ENCODE measurements around the gene C1QL4.
"Not testable (repeated sequence)": the region's sequence is repeated elsewhere in the genome, so short reads cannot be mapped to it uniquely, and the experiment has no call there.

The C1QL4 gene

DNA sequence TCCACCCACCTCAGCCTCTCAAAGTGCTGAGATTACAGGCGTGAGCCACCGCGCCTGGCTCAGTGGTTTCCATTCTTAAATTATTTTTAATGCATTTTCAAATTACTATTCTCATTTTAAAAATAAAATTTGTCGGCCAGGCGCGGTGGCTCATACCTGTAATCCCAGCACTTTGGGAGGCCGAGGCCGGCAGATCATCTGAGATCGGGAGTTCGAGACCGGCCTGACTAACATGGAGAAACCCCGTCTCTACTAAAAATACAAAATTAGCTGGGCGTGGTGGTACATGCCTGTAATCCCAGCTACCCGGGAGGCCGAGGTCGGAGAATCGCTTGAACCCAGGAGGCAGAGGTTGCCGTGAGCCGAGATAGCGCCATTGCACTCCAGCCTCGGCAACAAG is 3.2 kb downstream of the C1QL4 start:
- not testable (repeated sequence) for DNase-seq (ENCODE audit: low read depth in 2 of 2)

DNA sequence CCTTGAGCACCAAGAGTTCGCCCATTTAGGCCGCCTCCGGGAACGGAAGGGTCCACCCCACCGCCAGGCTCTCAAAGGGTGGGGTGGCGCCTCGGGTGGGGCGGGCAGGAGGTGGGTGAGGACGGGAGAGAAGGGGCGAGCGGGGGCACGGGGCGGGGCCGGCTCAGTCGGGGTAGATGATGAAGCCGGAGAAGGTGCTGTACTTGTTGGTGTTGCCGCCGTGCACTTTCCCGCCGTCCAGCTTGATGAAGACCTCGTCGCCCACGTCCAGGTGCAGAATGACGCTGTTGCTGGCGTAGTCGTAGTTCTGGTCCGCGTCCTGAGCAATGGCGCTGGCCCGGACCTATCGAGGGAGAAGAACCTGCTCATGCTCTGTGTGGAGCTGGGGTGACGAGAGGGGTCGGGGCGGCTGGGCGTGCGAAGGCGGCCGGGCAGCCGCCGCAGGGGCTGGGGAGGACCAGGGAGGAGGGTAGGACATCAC is 4.1 kb downstream of the C1QL4 start:
- DNase-seq (ENCODE audit: low read depth in 2 of 2) = no peak

DNA sequence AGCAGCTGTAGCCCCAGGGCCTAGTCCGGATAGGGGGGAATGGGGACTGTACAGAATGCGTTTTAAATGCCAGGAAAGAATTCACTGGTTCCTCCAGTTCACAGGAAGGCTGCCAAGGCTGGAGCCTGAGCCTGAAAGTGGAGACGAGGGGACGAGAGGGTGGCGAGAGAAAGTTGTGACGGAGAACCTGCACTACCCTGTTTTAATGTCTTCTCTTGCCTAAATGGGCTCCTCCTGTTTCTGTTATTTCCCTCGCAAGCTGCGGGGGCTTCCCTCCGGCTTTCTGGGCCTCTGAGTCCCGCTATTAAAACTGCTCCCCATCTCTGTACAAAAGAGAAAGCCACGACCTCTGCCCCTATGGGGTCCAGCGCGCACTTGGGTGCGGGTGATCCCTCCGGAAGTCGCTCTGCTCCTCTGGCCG is 4.5 kb downstream of the C1QL4 start:
- no peak for DNase-seq (ENCODE audit: low read depth in 2 of 2)

DNA sequence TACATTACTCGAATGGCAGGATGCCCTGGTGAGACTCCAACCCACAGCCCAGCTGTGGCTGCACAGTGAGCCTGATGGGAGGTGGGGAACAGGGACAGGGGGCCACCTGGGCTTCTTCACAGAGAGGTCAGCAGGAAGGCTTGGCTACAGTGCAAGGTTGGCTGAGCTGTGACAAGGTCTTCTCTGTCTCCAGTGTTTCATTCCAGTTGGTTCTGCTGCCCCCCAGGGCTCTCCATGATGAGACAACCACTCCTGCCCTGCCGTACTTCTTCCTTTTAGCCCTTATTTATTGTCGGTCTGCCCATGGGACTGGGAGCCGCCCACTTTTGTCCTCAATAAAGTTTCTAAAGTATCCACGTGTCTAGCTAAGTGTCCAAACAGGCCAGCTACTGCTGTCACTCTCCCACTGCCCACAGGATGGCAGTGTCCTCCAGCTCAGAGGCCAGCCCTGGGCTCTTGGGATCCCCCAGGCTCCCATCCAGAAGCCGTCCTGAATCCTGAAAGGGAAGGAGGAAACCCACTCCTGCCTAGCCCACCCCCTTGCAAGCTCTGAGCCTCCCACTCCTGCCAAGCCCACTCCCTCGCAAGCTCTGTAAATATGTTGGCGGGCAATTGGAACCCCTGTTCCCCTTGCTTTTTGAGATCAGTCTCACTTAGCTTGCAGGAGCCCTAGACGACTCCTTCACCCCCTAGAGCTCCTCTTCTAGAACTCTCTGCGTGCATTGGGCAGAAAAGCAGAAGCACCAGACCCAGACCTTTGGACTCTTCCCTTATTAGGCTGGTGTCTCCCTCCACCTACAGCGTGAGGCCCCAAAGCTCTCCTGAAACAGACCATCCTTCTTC is 5.4 kb downstream of the C1QL4 start:
- DNase-seq (ENCODE audit: low read depth in 2 of 2) = no peak

DNA sequence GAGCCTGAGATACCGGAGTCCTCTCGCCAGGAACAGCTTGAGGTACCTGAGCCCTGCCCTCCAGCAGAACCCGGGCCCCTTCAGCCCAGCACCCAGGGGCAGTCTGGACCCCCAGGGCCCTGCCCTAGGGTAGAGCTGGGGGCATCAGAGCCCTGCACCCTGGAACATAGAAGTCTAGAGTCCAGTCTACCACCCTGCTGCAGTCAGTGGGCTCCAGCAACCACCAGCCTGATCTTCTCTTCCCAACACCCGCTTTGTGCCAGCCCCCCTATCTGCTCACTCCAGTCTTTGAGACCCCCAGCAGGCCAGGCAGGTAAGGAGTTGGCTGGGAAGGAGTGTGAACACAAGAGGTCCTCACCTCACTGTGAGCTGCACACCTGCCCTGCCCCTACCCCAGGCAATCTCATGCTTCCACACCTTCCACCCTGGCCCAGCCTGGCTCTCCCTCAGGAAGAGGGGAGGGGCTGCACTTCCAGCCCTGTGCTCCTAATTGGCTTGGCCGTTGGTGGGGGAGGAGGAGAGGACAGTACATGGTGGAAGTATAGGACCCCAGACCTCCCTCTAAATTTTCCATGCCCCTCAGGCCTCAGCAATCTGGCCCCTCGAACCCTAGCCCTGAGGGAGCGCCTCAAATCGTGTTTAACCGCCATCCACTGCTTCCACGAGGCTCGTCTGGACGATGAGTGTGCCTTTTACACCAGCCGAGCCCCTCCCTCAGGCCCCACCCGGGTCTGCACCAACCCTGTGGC is 6.2 kb downstream of the C1QL4 start:
- no peak for DNase-seq (ENCODE audit: low read depth in 2 of 2)

DNA sequence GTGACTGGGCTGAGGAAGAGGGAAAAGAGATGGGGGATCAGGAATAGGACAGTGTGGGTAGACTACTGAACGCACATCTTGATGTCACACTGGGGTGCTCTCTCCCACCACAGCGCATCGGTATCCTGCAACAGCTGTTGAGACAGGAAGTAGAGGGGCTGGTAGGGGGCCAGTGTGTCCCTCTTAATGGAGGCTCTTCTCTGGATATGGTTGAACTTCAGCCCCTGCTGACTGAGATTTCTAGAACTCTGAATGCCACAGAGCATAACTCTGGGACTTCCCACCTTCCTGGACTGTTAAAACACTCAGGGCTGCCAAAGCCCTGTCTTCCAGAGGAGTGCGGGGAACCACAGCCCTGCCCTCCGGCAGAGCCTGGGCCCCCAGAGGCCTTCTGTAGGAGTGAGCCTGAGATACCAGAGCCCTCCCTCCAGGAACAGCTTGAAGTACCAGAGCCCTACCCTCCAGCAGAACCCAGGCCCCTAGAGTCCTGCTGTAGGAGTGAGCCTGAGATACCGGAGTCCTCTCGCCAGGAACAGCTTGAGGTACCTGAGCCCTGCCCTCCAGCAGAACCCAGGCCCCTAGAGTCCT is 6.9 kb downstream of the C1QL4 start:
- DNase-seq (ENCODE audit: low read depth in 2 of 2) = no peak

DNA sequence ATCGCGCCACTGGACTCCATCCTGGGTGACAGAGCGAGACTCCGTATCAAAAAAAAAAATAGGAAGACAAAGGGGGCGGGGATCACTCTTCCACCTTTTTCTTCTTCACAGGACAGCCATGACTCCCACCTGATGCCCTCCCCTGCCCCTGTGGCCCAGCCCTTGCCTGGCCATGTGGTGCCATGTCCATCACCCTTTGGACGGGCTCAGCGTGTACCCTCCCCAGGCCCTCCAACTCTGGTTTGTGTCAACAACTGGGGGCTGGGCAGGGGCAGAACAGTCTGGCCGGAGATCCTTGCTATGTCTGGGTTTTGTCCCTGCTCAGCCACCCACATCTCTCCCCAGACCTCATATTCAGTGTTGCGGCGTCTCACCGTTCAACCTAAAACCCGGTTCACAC is 8.2 kb downstream of the C1QL4 start:
- DNase-seq (ENCODE audit: low read depth in 2 of 2) = no peak

DNA sequence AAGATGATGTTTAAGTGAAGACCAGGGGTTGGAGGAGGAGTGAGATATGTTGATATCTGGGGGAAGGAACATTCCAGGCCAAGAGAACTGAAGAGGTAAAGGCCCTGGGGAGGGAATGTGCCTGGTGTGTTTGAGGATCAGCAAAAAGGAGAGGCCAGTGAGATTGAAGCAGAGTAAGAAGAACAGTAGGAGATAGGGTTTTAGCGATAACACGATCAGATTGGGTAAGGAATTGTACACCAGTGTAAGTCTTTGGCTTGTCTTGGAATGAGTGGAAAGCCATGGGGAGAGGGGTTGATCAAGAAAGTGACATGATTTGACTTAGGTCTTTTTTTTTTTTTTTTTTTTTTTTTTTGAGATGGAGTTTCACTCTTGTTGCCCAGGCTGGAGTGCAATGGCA is 9.1 kb downstream of the C1QL4 start:
- no peak for DNase-seq (ENCODE audit: low read depth in 2 of 2)

DNA sequence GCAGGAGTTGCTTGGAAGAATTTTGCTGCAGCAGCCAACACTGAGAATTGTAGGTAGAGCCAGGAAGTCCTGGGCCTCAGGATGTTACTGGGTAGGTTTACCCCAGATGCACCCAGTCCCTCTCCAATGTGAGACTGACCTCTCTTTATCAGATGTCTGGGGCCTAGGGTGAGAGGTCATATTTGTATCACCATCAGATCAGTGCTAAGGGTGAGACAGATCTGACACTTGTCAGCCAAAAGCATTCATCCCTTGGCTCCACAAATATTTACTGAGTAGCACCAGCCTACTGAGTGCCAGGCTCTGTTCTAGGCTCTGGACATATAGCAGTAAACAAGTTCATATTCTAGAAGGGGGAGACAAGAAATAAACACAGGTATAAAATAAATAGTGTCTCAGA is 9.6 kb downstream of the C1QL4 start:
- no peak for DNase-seq (ENCODE audit: low read depth in 2 of 2)

DNA sequence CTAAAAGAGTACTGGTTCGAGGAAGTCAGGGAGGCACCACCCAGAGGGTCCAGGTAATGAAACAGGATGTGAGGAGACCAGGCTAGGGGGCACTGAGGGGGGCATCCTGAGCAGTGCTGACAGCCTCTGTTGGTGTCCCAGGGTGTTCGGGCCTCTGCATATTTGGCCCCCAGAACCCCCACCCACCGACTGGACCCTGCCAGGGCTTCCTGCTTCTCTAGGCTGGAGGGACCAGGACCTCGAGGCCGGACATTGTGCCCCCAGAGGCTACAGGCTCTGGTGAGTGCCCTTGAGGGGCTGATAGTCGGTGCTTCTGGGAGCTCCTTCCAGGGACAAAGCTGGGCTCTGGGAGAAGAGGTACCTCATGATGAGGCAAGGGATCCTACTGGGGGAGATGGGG is 11.4 kb downstream of the C1QL4 start:
- DNase-seq (ENCODE audit: low read depth in 2 of 2) = no peak

DNA sequence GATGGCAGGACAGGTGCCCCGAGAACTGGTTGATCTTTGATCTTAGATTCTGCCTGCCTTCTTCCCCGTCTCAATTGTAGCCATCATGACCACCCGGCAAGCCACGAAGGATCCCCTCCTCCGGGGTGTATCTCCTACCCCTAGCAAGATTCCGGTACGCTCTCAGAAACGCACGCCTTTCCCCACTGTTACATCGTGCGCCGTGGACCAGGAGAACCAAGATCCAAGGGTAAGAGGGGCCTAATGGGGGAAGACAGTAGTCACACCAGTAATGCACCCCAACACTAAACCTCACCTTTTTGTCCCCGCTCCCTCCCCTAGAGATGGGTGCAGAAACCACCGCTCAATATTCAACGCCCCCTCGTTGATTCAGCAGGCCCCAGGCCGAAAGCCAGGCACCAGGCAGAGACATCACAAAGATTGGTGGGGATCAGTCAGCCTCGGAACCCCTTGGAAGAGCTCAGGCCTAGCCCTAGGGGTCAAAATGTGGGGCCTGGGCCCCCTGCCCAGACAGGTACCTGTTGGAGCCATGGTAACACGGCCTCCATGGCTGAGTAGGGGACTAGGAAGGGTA is 13.4 kb downstream of the C1QL4 start:
- DNase-seq (ENCODE audit: low read depth in 2 of 2) = no peak

DNA sequence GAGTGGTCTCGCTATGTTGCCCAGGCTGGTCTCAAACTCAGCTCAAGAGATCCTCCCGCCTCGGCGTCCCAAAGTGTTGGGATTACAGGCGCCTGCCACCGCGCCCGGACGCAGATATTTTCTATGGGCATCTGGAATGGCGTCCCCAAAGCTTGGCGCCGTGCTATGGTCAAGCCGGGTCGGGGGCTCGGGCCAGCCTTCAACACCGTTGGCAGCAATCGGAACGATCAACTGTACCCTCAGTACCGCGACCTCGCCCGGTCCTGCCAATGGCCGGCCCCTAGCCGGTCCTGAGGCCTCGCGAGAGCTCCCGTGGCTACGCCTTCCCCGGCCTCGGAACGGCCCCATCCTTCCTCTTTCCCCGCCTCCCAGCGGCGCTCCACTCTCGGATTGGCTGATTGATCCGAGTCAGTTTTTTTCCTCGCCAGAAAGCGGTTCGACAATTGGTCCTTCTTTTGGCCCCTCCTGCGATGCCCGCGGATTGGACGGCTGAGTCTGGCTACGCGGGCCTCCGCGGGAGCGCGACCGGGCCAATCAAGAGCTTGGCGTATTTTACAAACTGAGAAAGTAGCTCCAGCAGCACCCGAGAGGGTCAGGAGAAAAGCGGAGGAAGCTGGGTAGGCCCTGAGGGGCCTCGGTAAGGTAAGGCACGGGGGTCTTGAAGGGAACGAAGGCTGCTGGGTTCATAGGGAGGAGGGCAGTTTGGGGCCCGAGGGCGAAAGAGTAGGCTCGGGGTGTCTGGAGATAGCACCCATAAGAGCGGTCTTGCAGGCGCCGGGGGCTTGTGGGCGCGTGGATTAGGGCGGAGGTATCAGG is 14.1 kb downstream of the C1QL4 start, which contains the start of gene TROAP:
TSS of gene TROAP (plus strand) at position 548 of the 816 bp plus-strand sequence. CDS start 354 bp downstream, outside the sequence.
- peak; percentile 91 to 94 for DNase-seq (ENCODE audit: low read depth in 2 of 2)

DNA sequence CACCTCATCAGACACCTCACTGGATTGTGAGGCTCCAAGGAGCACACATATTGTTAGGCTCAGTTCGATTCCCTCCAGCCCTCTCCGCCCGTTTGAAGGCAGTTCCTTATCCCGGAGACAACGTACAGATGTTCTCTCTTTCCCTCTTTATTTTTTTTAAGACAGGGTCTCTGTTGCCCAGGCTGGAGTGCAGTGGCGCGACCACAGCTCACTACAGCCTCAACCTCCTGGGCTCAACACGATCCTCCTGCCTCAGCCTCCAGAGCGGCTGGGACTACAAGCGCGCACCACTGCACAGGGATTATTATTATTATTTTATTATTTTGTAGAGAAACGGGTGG is 14.7 kb downstream of the C1QL4 start:
- no peak for DNase-seq (ENCODE audit: low read depth in 2 of 2)

DNA sequence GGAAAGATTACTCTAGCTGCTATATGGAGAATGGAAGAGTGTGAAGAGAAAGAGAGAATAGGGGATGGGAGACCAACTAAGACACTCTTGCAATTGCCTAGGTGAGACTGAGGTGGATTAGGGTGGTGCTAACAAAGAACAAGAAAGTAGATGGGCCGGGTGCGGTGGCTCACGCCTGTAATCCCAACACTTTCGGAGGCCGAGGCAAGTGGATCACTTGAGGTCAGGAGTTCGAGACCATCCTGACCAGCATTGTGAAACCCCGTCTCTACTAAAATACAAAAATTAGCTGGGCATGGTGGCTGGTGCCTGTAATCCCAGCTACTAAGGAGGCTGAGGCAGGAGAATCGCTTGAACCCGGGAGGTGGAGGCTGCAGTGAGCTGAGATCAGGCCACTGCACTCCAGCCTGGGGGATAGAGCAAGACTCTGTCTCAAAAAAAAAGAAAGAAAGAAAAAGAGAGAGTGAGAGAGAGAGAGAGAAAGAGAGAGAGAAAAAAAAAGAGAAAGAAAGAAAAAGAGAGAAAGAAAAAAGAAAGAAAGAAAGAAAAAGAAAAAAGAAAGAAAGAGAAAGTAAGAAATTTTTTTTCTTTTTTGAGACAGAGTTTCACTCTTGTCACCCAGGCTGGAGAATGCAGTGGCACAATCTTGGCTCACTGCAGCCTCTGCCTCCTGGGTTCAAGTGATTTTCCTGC is 16.4 kb downstream of the C1QL4 start:
- not testable (repeated sequence) for DNase-seq (ENCODE audit: low read depth in 2 of 2)

DNA sequence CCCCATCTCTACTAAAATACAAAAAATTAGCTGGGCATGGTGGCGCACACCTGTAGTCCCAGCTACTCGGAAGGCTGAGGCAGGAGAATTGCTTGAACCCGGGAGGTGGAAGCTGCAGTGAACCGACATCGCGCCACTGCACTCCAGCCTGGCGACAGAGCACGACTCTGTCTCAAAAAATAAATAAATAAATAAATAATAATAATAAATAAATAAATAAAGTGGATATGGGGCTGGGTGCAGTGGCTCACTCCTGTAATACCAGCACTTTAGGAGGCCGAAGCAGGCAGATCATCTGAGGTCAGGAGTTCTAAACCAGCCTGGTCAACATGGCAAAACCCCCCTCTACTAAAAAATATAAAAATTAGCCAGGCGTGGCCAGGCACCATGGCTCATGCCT is 19.9 kb downstream of the C1QL4 start:
- DNase-seq (ENCODE audit: low read depth in 2 of 2) = not testable (repeated sequence)

DNA sequence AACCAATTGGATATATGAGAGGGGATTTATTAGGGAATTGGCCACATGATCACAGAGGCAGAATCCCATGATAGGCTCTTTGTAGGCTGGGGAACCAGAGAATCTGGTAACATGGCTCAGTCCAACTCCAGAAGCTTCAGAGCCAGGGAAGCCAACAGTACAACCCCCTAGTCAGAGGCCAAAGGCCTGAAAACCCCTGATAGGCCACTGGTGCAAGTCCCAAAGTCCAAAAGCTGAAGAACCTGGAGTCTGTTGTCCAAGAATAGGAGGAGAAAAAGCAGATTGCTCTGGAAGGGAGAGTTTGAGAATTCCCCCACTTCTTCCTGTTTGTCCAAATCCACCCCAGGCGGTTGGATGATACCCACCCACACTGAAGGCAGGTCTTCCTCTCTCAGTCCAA is 22.2 kb downstream of the C1QL4 start:
- DNase-seq (ENCODE audit: low read depth in 2 of 2) = no peak

DNA sequence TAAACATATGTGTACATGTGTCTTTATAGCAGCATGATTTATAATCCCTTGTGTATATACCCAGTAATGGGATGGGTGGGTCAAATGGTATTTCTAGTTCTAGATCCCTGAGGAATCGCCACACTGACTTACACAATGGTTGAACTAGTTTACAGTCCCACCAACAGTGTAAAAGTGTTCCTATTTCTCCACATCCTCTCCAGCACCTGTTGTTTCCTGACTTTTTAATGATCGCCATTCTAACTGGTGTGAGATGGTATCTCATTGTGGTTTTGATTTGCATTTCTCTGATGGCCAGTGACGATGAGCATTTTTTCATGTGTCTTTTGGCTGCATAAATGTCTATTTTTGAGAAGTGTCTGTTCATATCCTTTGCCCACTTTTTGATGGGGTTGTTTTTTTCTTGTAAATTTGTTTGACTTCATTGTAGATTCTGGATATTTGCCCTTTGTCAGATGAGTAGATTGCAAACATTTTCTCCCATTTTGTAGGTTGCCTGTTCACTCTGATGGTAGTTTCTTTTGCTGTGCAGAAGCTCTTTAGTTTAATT is 26.5 kb downstream of the C1QL4 start:
- DNase-seq (ENCODE audit: low read depth in 2 of 2) = not testable (repeated sequence)

DNA sequence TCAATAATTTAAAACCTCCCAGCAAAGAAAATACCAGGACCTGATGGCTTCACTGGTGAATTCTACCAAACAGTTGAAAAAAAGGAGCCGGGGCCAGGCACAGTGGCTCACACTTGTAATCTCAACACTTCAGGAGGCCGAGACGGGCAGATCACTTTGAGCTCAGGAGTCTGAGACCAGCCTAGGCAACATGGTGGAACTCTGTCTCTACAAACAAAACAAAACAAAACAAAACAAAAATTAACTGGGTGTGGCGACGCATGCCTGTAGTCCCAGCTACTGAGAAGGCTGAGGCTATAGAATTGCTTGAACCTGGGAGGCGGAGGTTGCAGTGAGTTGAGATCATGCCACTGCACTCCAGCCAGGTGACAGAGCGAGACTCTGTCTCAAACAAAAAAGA is 27.6 kb downstream of the C1QL4 start:
- DNase-seq (ENCODE audit: low read depth in 2 of 2) = no peak

DNA sequence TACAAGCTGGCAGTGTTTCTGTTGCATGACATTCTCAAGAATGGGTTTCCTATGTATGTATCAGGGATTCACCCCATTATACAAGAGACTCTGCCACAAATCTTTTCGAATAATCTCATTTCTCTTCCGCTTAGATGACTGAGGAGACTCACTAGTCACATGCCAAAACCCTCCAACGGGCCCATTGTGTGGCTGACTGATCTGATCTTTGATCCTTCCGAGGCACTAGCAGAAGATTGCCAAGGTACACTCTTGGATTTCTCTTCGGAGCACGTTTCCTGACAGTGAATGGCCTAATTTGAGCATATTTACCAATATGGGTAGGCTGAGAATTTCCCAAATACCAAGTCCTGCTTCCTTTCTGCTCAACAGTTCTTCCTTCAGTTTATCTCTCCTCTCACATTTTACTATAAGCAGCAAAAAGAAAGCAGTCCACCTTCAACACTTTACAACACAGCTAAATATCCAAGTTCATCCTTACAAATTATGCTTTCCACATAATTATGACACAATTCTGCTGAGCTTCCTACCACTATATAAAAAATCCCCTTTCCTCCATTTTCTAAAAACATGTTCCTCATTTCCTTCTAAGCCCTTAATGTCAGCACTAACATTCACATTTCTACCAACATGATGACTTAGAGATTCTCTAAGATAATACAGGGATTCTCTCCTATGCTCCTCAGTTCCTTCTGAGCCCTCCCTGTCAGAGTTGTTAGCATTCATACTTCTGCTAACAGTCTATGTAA is 31.1 kb downstream of the C1QL4 start:
- DNase-seq (ENCODE audit: low read depth in 2 of 2) = no peak

DNA sequence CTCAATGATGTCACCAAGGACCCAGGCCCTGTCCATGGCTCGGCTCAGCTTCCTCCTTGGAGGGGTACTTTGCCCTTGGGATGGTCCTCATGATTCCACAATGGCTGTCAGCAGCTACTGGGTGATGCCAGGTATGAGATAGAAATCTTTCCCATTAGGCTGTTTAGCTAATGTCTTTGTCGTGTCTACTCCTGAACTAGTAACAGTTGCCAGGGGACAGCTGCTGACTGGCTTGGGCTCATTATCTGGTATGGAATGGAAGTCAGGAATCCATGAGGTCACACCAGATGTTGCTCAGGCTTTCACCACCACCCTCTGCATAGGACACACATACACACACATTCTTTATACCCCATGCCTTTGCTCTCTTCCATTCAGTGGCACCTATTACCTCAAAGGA is 32.8 kb downstream of the C1QL4 start:
- no peak for DNase-seq (ENCODE audit: low read depth in 2 of 2)
